GM18499 (cell line): Measurements from ENCODE around the gene CA9.
A peak's percentile ranks its signal among the peaks of the same experiment; 100 is the strongest.
"Not testable (repeated sequence)": the region's sequence is repeated elsewhere in the genome, so short reads cannot be mapped to it uniquely, and the experiment has no call there.

Source experiments
- ATAC-seq: cut with Tn5 transposase; IDR thresholded peaks from one replicate; pipeline ENCODE4 v1.9.1; 2021; ENCODE audit warnings: moderate number of reproducible peaks; ENCODE audit not compliant: insufficient read depth, unreplicated experiment

Gene CA9

GRCh38 chr9:35673132-35674024 lies at the start of gene CA9:
CA9 (plus strand) TSS chr9:35673928; CDS start chr9:35673960, 32 bp downstream.
- no peak for ATAC-seq

GRCh38 chr9:35627575-35627974 lies 46.2 kb upstream of the CA9 start:
- no peak for ATAC-seq

GRCh38 chr9:35628389-35628991 lies 45.2 kb upstream of the CA9 start:
- no peak for ATAC-seq

GRCh38 chr9:35629597-35629996 lies 44.1 kb upstream of the CA9 start:
- no peak for ATAC-seq

- no peak for ATAC-seq
Measured at GRCh38 chr9:35635730-35636129, 38.0 kb upstream of the CA9 start.

GRCh38 chr9:35636135-35636876 lies 37.4 kb upstream of the CA9 start:
- ATAC-seq = no peak

GRCh38 chr9:35636877-35637246 lies 36.9 kb upstream of the CA9 start:
- ATAC-seq = not testable (repeated sequence)

- not testable (repeated sequence) for ATAC-seq
Measured at GRCh38 chr9:35637427-35637955, 36.2 kb upstream of the CA9 start.

GRCh38 chr9:35638751-35639150 lies 35.0 kb upstream of the CA9 start:
- ATAC-seq = not testable (repeated sequence)

GRCh38 chr9:35639225-35639624 lies 34.5 kb upstream of the CA9 start:
- not testable (repeated sequence) for ATAC-seq

GRCh38 chr9:35639631-35640030 lies 34.1 kb upstream of the CA9 start:
- ATAC-seq = no peak

- ATAC-seq = not testable (repeated sequence)
Measured at GRCh38 chr9:35640431-35640830, 33.3 kb upstream of the CA9 start.

- ATAC-seq = not testable (repeated sequence)
Measured at GRCh38 chr9:35641478-35641877, 32.2 kb upstream of the CA9 start.

GRCh38 chr9:35643046-35643445 lies 30.7 kb upstream of the CA9 start:
- no peak for ATAC-seq

GRCh38 chr9:35645736-35646135 lies 28.0 kb upstream of the CA9 start:
- ATAC-seq = not testable (repeated sequence)

- no peak for ATAC-seq
Measured at GRCh38 chr9:35646153-35646532, 27.6 kb upstream of the CA9 start.

GRCh38 chr9:35646533-35647265 lies 27.0 kb upstream of the CA9 start:
- peak; percentile 74 for ATAC-seq

GRCh38 chr9:35649431-35650340 lies 24.0 kb upstream of the CA9 start:
- no peak for ATAC-seq
